H1 (cell line): ENCODE results near the gene FBXO11. TPM values are rescaled to one million over a fixed set of nuclear protein-coding genes. Genes with fewer than 3 reads are reported as not detected.

Source experiments
- CTCF ChIA-PET: fragments of 300-600 bp; sonication (Branson Sonifier 250); formaldehyde crosslinking; loops from one replicate; lab custom pipeline; 2021; ENCODE audit not compliant: partially characterized antibody; lab: Charles Lee
- POLR2A ChIA-PET: fragments of 300-600 bp; sonication (Branson Sonifier 250); formaldehyde crosslinking; loops from one replicate; lab custom pipeline; 2021; ENCODE audit warnings: inconsistent platforms; ENCODE audit not compliant: partially characterized antibody; lab: Charles Lee
- DNase-seq, 2 experiments: peaks; one replicate each; pipeline versions ENCODE4 v3.0.0 to v3.0.0-alpha.2; 2010 to 2022; ENCODE audit warnings: low spot score in 2 of 2, low read depth in 1 of 2, mixed read lengths in 1 of 2
- FAIRE-seq: peaks from 2 replicates; lab custom pipeline; 2011; peaks lifted over from hg19 to GRCh38; lab: Jason Lieb, UNC
- H2AFZ ChIP-seq: 2 replicates; pipeline ENCODE4 v1.8.1; 2012; ENCODE audit warnings: low read length, inconsistent platforms
- H2AK5ac ChIP-seq: 2 replicates; pipeline ENCODE4 v1.6.1; 2013; ENCODE audit warnings: low read depth, low read length
- H2BK120ac ChIP-seq: replicated peaks from 2 replicates; pipeline ENCODE3; 2013; ENCODE audit warnings: low read depth, low read length, inconsistent platforms
- H2BK12ac ChIP-seq: 2 replicates; pipeline ENCODE4 v1.6.1; 2013; ENCODE audit warnings: low read depth, low read length
- H2BK15ac ChIP-seq: 2 replicates; pipeline ENCODE4 v1.6.1; 2013; ENCODE audit warnings: low read length
- H2BK20ac ChIP-seq: 2 replicates; pipeline ENCODE4 v1.6.1; 2013; ENCODE audit warnings: low read length
- H2BK5ac ChIP-seq: 2 replicates; pipeline ENCODE4 v1.6.1; 2013; ENCODE audit warnings: low read depth, low read length
- H3K14ac ChIP-seq: 2 replicates; pipeline ENCODE4 v1.6.1; 2013; ENCODE audit warnings: inconsistent platforms; ENCODE audit not compliant: insufficient read length
- H3K18ac ChIP-seq: 2 replicates; pipeline ENCODE4 v1.6.1; 2013; ENCODE audit warnings: low read length; ENCODE audit errors: extremely low read depth
- H3K23ac ChIP-seq: 2 replicates; pipeline ENCODE4 v1.6.1; 2013; ENCODE audit warnings: inconsistent platforms; ENCODE audit not compliant: insufficient read length
- H3K23me2 ChIP-seq: 2 replicates; pipeline ENCODE4 v1.6.1; 2013; ENCODE audit warnings: low read depth, low read length
- H3K27ac ChIP-seq: 2 replicates; pipeline ENCODE4 v1.6.1; 2011; ENCODE audit warnings: low read depth, low read length, inconsistent platforms
- H3K27me3 ChIP-seq, 4 experiments: replicated peaks in 1 of 4; 1 replicate in 1 of 4; 2 replicates in 3 of 4; pipeline versions ENCODE4 v1.6.1 to v1.8.1; 2011 to 2013; ENCODE audit warnings: low read length in 3 of 4, mild to moderate bottlenecking in 3 of 4, inconsistent platforms in 2 of 4, mixed read lengths in 2 of 4, moderate library complexity in 1 of 4; ENCODE audit not compliant: control insufficient read depth in 3 of 4, insufficient read depth in 3 of 4; ENCODE audit errors: extremely low read depth in 1 of 4
- H3K36me3 ChIP-seq, 4 experiments: 2 replicates each; pipeline versions ENCODE4 v1.6.1 to v1.8.1; 2011 to 2013; ENCODE audit warnings: mild to moderate bottlenecking in 4 of 4, low read length in 3 of 4, moderate library complexity in 2 of 4, control low read depth in 1 of 4, inconsistent platforms in 1 of 4; ENCODE audit not compliant: insufficient read depth in 4 of 4, control insufficient read depth in 2 of 4
- H3K4ac ChIP-seq: replicated peaks from 2 replicates; pipeline ENCODE3; 2013; ENCODE audit warnings: low read length, low read depth, mixed read lengths, inconsistent platforms; ENCODE audit not compliant: insufficient read length
- H3K4me1 ChIP-seq, 4 experiments: replicated peaks in 1 of 4; 1 replicate in 1 of 4; 2 replicates in 3 of 4; pipeline versions ENCODE4 v1.6.1 to v1.8.1; 2011 to 2013; ENCODE audit warnings: low read length in 3 of 4, inconsistent platforms in 2 of 4, mixed read lengths in 1 of 4; ENCODE audit not compliant: insufficient read depth in 4 of 4, control insufficient read depth in 3 of 4
- H3K4me2 ChIP-seq, 2 experiments: 2 replicates each; pipeline versions ENCODE4 v1.6.1 to v1.8.1; 2011 to 2013; ENCODE audit warnings: low read depth in 2 of 2, low read length in 2 of 2, control low read depth in 1 of 2, inconsistent platforms in 1 of 2, mild to moderate bottlenecking in 1 of 2; ENCODE audit not compliant: insufficient read depth in 1 of 2
- H3K4me3 ChIP-seq, 4 experiments: fragments of 200-600, 300-600 bp in 1 of 4; sonication (generic), shearing (Covaris generic), sonication (Bioruptor Twin) in 1 of 4; 2 replicates each; pipeline versions ENCODE4 v1.5.1 to v1.8.1; 2011 to 2016; ENCODE audit warnings: low read length in 4 of 4, low read depth in 3 of 4, control low read depth in 2 of 4, inconsistent platforms in 2 of 4, mild to moderate bottlenecking in 2 of 4, mixed read lengths in 1 of 4, moderate library complexity in 1 of 4; ENCODE audit not compliant: insufficient read depth in 2 of 4; ENCODE audit errors: extremely low read depth in 1 of 4
- H3K56ac ChIP-seq: replicated peaks from 2 replicates; pipeline ENCODE3; 2013; ENCODE audit warnings: low read depth, mild to moderate bottlenecking, mixed read lengths, low read length, inconsistent platforms; ENCODE audit not compliant: insufficient read length
- H3K79me1 ChIP-seq: 2 replicates; pipeline ENCODE4 v1.6.1; 2013; ENCODE audit warnings: low read depth, low read length, control low read depth
- H3K79me2 ChIP-seq, 2 experiments: 2 replicates each; pipeline versions ENCODE4 v1.6.1 to v1.8.1; 2012 to 2013; ENCODE audit warnings: low read length in 2 of 2, mild to moderate bottlenecking in 2 of 2, inconsistent platforms in 1 of 2; ENCODE audit not compliant: insufficient read depth in 2 of 2, control insufficient read depth in 1 of 2
- H3K9ac ChIP-seq, 4 experiments: replicated peaks in 1 of 4; 1 replicate in 1 of 4; 2 replicates in 3 of 4; pipeline versions ENCODE4 v1.6.1 to v1.8.1; 2011 to 2013; ENCODE audit warnings: low read depth in 3 of 4, low read length in 3 of 4, control low read depth in 2 of 4, mild to moderate bottlenecking in 2 of 4, moderate library complexity in 2 of 4, inconsistent platforms in 1 of 4; ENCODE audit errors: extremely low read depth in 1 of 4
- H3K9me3 ChIP-seq, 2 experiments: 2 replicates each; pipeline versions ENCODE4 v1.6.1 to v1.8.1; 2012 to 2013; ENCODE audit warnings: mild to moderate bottlenecking in 2 of 2, moderate library complexity in 2 of 2, control low read depth in 1 of 2, inconsistent platforms in 1 of 2, low read depth in 1 of 2, low read length in 1 of 2, mixed read lengths in 1 of 2; ENCODE audit not compliant: insufficient read depth in 2 of 2
- H4K20me1 ChIP-seq, 2 experiments: replicated peaks in 1 of 2; 2 replicates each; pipeline versions ENCODE3 to v1.8.1; 2011 to 2013; ENCODE audit warnings: inconsistent platforms in 2 of 2, low read length in 2 of 2, mild to moderate bottlenecking in 1 of 2; ENCODE audit not compliant: insufficient read depth in 2 of 2, control insufficient read depth in 1 of 2
- H4K5ac ChIP-seq: 2 replicates; pipeline ENCODE4 v1.6.1; 2013; ENCODE audit warnings: low read length, low read depth, mixed read lengths, inconsistent platforms; ENCODE audit not compliant: insufficient read length
- H4K8ac ChIP-seq: 2 replicates; pipeline ENCODE4 v1.8.0; 2013; ENCODE audit warnings: mild to moderate bottlenecking, moderate library complexity, low read length, inconsistent platforms; ENCODE audit not compliant: insufficient read depth; ENCODE audit errors: extremely low read depth
- H4K91ac ChIP-seq: replicated peaks from 2 replicates; pipeline ENCODE3; 2013; ENCODE audit warnings: low read length, mixed read lengths, inconsistent platforms; ENCODE audit not compliant: insufficient read length
- JUN ChIP-seq: IDR thresholded peaks from 2 replicates; pipeline ENCODE4 v1.6.1; 2011; ENCODE audit warnings: low read depth, mild to moderate bottlenecking, improper control_type of control experiment, low read length
- POLR2AphosphoS5 ChIP-seq: IDR thresholded peaks from 2 replicates; pipeline ENCODE4 v1.6.1; 2011; ENCODE audit warnings: low read depth, low read length
- USF2 ChIP-seq: IDR thresholded peaks from 2 replicates; pipeline ENCODE4 v1.6.1; 2011; ENCODE audit warnings: low read length, improper control_type of control experiment
- ZNF274 ChIP-seq: IDR thresholded peaks from 2 replicates; pipeline ENCODE4 v1.7.0; 2012; ENCODE audit warnings: low read length, borderline replicate concordance; ENCODE audit errors: extremely low read depth
- WGBS, 2 experiments: shearing (Covaris generic) in 1 of 2; methylation state at CpG; one replicate each; pipeline versions ENCODE4 v1.1.6 to v1.1.7; 2013 to 2015; ENCODE audit warnings: low lambda C conversion rate in 2 of 2, mixed read lengths in 2 of 2, inconsistent platforms in 1 of 2, low coverage in 1 of 2, missing lambda C conversion rate in 1 of 2; ENCODE audit not compliant: insufficient replicate concordance in 2 of 2, insufficient coverage in 1 of 2, insufficient read length in 1 of 2; ENCODE audit errors: extremely low coverage in 1 of 2, missing lambda C conversion rate in 1 of 2; 5-methylcytosine and 5-hydroxymethylcytosine counted together
- polyA plus RNA-seq, 7 experiments: library from polyadenylated mRNA; depleted of rRNA in 3 of 7; stranded (reverse) in 5 of 7; unstranded in 2 of 7; fragments of >200 nt in 5 of 7; fragments of 200-250 nt in 2 of 7; gene quantifications; 1 replicate in 5 of 7; 2 replicates in 1 of 7; 4 replicates in 1 of 7; pipeline versions ENCODE4 v1.2.1 to v1.2.3, GENCODE V29; 2011 to 2013; ENCODE audit warnings: missing spikeins in 2 of 7, mixed read lengths in 2 of 7
- total RNA-seq: library from RNA; stranded (reverse); fragmentation: NEBNext Ultra II Directional; extraction: Animal tissue kit (Norgen Biotek cat#: 25700); gene quantifications from 2 replicates; pipeline ENCODE4 v1.2.1, GENCODE V29; 2021

Gene FBXO11
- total and polyA plus RNA-seq, 2 of the 8 experiments (the other 6 are each of a cell fraction or from before 2014, with no cell fraction given): 21.7 to 57.3 TPM

GRCh38 chr2:47908682-47909081, 2.4 kb upstream of the FBXO11 start:
- H2AK5ac ChIP-seq: no peak overlapping the region
- peaks cover 14 to 15% of the 10 kb centered on the region in 2 experiments for H3K79me2 ChIP-seq
- H3K4me1 ChIP-seq: peaks cover 0 to 1% (median 0%) of the 10 kb centered on the region in 4 experiments; a peak in 1 of 7 replicates
- H4K8ac ChIP-seq: no peak overlapping the region
- H4K5ac ChIP-seq: no peak overlapping the region
- no peak overlapping the region for H2BK120ac ChIP-seq
- FAIRE-seq: no peak
- peaks cover 3% of the 10 kb centered on the region; the same call in 1 of the 2 replicates for H3K79me1 ChIP-seq
- H2BK5ac ChIP-seq: no peak overlapping the region
- no peak overlapping the region for H3K4ac ChIP-seq
- DNase-seq: no peak
- WGBS, 2 experiments: 88% methylated on average over 5 of the region's 5 CpGs; no CpG with 5 or more reads in 1 of the 2 experiments
- no peak overlapping the region for H3K56ac ChIP-seq
- CTCF ChIA-PET: interaction anchor here (1.0 to 1.4 kb wide), 3 partner anchors 11 to 197 kb away, joined by 3 to 5 read pairs (median 3); no protein-coding TSS in a partner anchor
- no peaks in the 10 kb centered on the region for H3K27me3 ChIP-seq
- H3K4me3 ChIP-seq: no peak overlapping the region
- H3K4me2 ChIP-seq: no peak overlapping the region
- no peaks in the 10 kb centered on the region for H3K9me3 ChIP-seq
- no peak overlapping the region for H3K27ac ChIP-seq
- peaks cover 6% of the 10 kb centered on the region; the same call in 1 of the 2 replicates for H3K23me2 ChIP-seq
- no peak for TF ChIP-seq POLR2AphosphoS5
- TF ChIP-seq JUN: no peak
- no peak for TF ChIP-seq ZNF274
- no peak for TF ChIP-seq USF2
- no peak overlapping the region for H2BK20ac ChIP-seq
- peaks cover 0 to 3% of the 10 kb centered on the region in 2 experiments for H4K20me1 ChIP-seq
- H3K18ac ChIP-seq: no peak overlapping the region
- POLR2A ChIA-PET: no interaction called here
- no peak overlapping the region for H3K23ac ChIP-seq
- H3K9ac ChIP-seq: no peak overlapping the region
- H2BK12ac ChIP-seq: no peak overlapping the region
- H3K14ac ChIP-seq: no peak overlapping the region
- H4K91ac ChIP-seq: no peak overlapping the region
- H3K36me3 ChIP-seq: no peaks in the 10 kb centered on the region
- no peak overlapping the region for H2AFZ ChIP-seq
- no peak overlapping the region for H2BK15ac ChIP-seq
